OCI-LY7 (cell line): ENCODE measurements around the gene MTM1. TPM values are rescaled to one million over a fixed set of nuclear protein-coding genes. Genes with fewer than 3 reads are reported as not detected.

Experiments used
- BruUV-seq: library from RNA; stranded (reverse); fragments of 400-500 nt; replicated peaks from 2 replicates; lab custom pipeline; 2021; lab: Mats Ljungman, UMichigan
- CTCF ChIA-PET: fragments of 300-600 bp; sonication (Branson Sonifier 250); formaldehyde crosslinking; loops from one replicate; lab custom pipeline; 2022; ENCODE audit warnings: antibody characterized with exemption; ENCODE audit not compliant: unreplicated experiment; lab: Charles Lee
- POLR2A ChIA-PET: fragments of 300-600 bp; sonication (Branson Sonifier 250); formaldehyde crosslinking; loops from one replicate; lab custom pipeline; 2022; ENCODE audit warnings: antibody characterized with exemption; lab: Charles Lee
- DNase-seq: peaks from one replicate; pipeline ENCODE4 v3.0.0-alpha.2; 2015; ENCODE audit warnings: low spot score
- H2AFZ ChIP-seq: fragments of 200-600 bp; sonication (generic), shearing (Covaris generic); 2 replicates; pipeline ENCODE4 v1.6.1; 2014; ENCODE audit warnings: mild to moderate bottlenecking, antibody characterized with exemption, low read length, moderate library complexity
- H3K27ac ChIP-seq: fragments of 200-600 bp; sonication (generic); 2 replicates; pipeline ENCODE4 v1.5.1; 2014; ENCODE audit warnings: mixed run types, low read depth, mild to moderate bottlenecking, moderate library complexity, low read length, inconsistent platforms; ENCODE audit not compliant: poor library complexity, severe bottlenecking
- H3K36me3 ChIP-seq: fragments of 200-600 bp; sonication (generic); 2 replicates; pipeline ENCODE4 v1.6.1; 2014; ENCODE audit warnings: mild to moderate bottlenecking, antibody characterized with exemption, low read length, moderate library complexity, mixed read lengths; ENCODE audit not compliant: insufficient read depth
- H3K4me1 ChIP-seq: fragments of 200-600 bp; sonication (generic); 2 replicates; pipeline ENCODE4 v1.5.1; 2014; ENCODE audit warnings: mild to moderate bottlenecking, low read length; ENCODE audit not compliant: insufficient read depth, poor library complexity, severe bottlenecking
- H3K4me2 ChIP-seq: fragments of 200-600 bp; sonication (generic); 2 replicates; pipeline ENCODE4 v1.6.1; 2014; ENCODE audit warnings: mild to moderate bottlenecking, low read length
- H3K4me3 ChIP-seq: fragments of 200-600 bp; sonication (generic); 2 replicates; pipeline ENCODE4 v1.5.1; 2014; ENCODE audit warnings: mild to moderate bottlenecking, low read depth, low read length; ENCODE audit not compliant: poor library complexity, severe bottlenecking
- H3K79me2 ChIP-seq: fragments of 200-600 bp; sonication (generic); 2 replicates; pipeline ENCODE4 v1.6.1; 2016; ENCODE audit warnings: low read depth, mild to moderate bottlenecking, low read length, moderate library complexity, mixed read lengths; ENCODE audit not compliant: insufficient read depth
- H3K9me2 ChIP-seq: fragments of 200-600 bp; sonication (generic); 2 replicates; pipeline ENCODE4 v1.6.1; 2016; ENCODE audit warnings: mild to moderate bottlenecking, low read length, mixed read lengths; ENCODE audit not compliant: insufficient read depth
- H3K9me3 ChIP-seq: fragments of 200-600 bp; sonication (generic); 2 replicates; pipeline ENCODE4 v1.6.1; 2014; ENCODE audit warnings: mild to moderate bottlenecking, mixed run types, low read length, mixed read lengths
- H4K20me1 ChIP-seq: fragments of 200-600 bp; sonication (generic); 2 replicates; pipeline ENCODE4 v1.6.1; 2014; ENCODE audit warnings: mild to moderate bottlenecking, antibody characterized with exemption, low read length, moderate library complexity, mixed read lengths; ENCODE audit not compliant: insufficient read depth
- EZH2phosphoT487 ChIP-seq: fragments of 200-600 bp; sonication (generic); IDR thresholded peaks from 2 replicates; pipeline ENCODE4 v1.6.1; 2018; ENCODE audit warnings: low read depth, borderline replicate concordance, mild to moderate bottlenecking, mixed run types, antibody characterized with exemption, low read length, moderate library complexity, mixed read lengths
- intact Hi-C: fragments of 100-400 bp; cut with micrococcal nuclease; formaldehyde crosslinking; loops from one replicate; pipeline ENCODE4 v1.10.0; 2022; ENCODE audit not compliant: unreplicated experiment
- total RNA-seq, 2 experiments: library from RNA; depleted of rRNA in 1 of 2; stranded (reverse); fragments of >200 nt in 1 of 2; shearing (Covaris generic) in 1 of 2; gene quantifications; 2 replicates each; pipeline ENCODE4 v1.2.3, GENCODE V29; 2014 to 2022
- TF ChIP-seq, protein P1 (sequence below): fragments of 200-600 bp; sonication (generic); conservative IDR thresholded peaks from 2 replicates; pipeline ENCODE4 v1.5.1; 2014; ENCODE audit warnings: mild to moderate bottlenecking, antibody characterized with exemption, low read length, moderate library complexity, mixed read lengths

The MTM1 gene
- total RNA-seq, 2 experiments from 2014 or later, result 6.0 to 19.7 TPM

DNA sequence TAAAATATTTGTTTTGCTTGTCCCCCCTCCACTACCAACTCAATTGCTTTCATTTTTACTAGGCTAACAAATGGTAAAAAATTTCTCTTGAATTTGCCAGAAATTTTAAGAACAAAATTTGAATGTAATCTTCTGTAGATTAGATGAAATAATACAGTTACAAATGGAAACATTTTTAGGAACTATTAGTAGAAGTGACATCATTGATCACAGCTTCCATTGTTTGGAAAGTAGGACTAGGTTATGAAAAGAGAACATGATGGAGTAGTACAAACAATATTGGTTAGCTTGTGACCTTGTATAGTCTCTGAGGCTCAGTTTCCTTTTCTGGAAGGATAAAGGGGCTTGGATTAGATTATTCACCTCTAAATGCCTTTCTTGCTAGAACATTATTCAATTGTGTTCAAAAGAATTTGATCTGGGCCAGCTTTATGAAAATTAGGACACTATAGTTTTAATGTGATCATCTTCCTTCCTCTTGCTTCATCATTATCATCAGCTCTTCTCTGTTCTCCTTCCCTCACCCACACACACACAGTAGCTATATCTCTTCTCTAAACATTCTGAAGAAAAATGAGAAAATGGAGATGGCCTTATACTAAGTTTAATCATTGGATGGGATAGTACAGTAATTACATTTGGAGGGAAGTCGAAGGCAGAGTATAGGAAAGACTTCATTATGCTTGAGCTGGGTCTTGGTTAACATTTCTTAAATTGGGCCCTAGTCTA is 134.7 kb downstream of the MTM1 start:
- Histone ChIP-seq H3K36me3 (peaks cover 94% of the 10 kb centered on the region), H3K9me3 (no peaks in the 10 kb centered on the region), H4K20me1 (no peaks in the 10 kb centered on the region), H3K4me3 (no peak overlapping the region), H3K27ac (no peak overlapping the region), H2AFZ (no peak overlapping the region), H3K4me2 (no peak overlapping the region), H3K4me1 (peaks cover 36% of the 10 kb centered on the region), H3K79me2 (peaks cover 85% of the 10 kb centered on the region), H3K9me2 (no peaks in the 10 kb centered on the region)
- TF ChIP-seq, protein P1, sequence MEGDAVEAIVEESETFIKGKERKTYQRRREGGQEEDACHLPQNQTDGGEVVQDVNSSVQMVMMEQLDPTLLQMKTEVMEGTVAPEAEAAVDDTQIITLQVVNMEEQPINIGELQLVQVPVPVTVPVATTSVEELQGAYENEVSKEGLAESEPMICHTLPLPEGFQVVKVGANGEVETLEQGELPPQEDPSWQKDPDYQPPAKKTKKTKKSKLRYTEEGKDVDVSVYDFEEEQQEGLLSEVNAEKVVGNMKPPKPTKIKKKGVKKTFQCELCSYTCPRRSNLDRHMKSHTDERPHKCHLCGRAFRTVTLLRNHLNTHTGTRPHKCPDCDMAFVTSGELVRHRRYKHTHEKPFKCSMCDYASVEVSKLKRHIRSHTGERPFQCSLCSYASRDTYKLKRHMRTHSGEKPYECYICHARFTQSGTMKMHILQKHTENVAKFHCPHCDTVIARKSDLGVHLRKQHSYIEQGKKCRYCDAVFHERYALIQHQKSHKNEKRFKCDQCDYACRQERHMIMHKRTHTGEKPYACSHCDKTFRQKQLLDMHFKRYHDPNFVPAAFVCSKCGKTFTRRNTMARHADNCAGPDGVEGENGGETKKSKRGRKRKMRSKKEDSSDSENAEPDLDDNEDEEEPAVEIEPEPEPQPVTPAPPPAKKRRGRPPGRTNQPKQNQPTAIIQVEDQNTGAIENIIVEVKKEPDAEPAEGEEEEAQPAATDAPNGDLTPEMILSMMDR, result no peak
- TF ChIP-seq EZH2phosphoT487, result no peak
- no peak for DNase-seq
- ChIA-PET CTCF (interaction anchor here (0.6 kb wide), 1 partner anchor 12 kb away, joined by 3 read pairs; no protein-coding TSS in a partner anchor), POLR2A (interaction anchor here (0.5 to 2.9 kb wide), 10 partner anchors 8 to 194 kb away, joined by 3 to 11 read pairs (median 4); partner anchors contain the start of genes MTM1 and MTMR1)
- intact Hi-C loops, result no loop called here
- no TSS peak for BruUV-seq

DNA sequence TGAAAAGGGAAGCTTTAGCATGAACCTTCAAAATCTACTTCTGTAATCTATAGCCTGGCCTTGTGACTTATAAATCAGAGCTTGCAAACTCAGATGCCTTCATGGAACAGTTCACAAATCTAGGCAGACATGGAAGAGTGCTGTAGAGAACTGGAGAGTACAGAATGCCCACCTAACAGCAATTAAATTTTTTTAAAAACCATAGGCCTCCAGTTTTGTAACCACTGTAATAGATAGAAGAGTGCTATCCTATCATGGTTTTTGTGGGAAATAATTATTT is 135.2 kb downstream of the MTM1 start:
- Histone ChIP-seq H3K4me3 (no peak overlapping the region), H3K4me2 (no peak overlapping the region), H4K20me1 (no peaks in the 10 kb centered on the region), H2AFZ (no peak overlapping the region), H3K36me3 (peaks cover 93% of the 10 kb centered on the region), H3K79me2 (peaks cover 80% of the 10 kb centered on the region), H3K9me3 (no peaks in the 10 kb centered on the region), H3K4me1 (peaks cover 31% of the 10 kb centered on the region), H3K9me2 (no peaks in the 10 kb centered on the region), H3K27ac (no peak overlapping the region)
- TF ChIP-seq, protein P1, result no peak
- no peak for TF ChIP-seq EZH2phosphoT487
- no peak for DNase-seq
- ChIA-PET CTCF (interaction anchor here (0.6 kb wide), 1 partner anchor 13 kb away, joined by 3 read pairs; no protein-coding TSS in a partner anchor), POLR2A (interaction anchor here (1.1 to 2.9 kb wide), 5 partner anchors 9 to 132 kb away, joined by 3 to 11 read pairs (median 4); partner anchors contain the start of gene MTMR1)
- intact Hi-C loops, result no loop called here
- no TSS peak for BruUV-seq

DNA sequence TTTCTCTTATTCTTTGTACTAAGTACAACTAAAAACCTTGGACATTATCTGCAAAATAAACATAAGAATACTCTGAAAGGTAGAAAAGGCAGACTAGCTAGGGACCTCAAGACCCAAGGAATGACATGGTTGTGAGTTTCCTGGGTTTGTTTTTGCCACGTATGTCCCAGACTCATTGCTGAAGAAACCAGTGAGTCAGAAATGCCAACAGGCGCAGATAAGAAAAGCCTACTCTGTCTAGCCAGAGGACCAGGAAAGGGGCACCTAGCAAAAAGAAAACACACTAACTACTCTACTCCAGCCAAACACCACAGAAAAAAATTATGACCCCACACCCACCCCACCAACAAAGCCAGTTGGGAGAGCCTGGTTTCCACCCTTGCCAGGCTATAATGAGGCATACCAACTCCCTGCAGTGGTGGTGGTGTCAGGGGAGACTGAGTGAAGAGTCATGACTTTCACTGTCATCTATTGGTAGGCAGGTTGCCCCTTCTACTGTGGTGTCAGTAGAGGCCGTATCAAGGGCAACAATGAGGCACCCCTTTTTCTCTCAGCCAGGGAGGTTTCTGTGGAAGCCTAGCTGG is 135.7 kb downstream of the MTM1 start:
- no peak overlapping the region for H3K4me2 ChIP-seq
- ChIA-PET POLR2A (interaction anchor here (1.1 to 2.9 kb wide), 4 partner anchors 9 to 132 kb away, joined by 3 to 11 read pairs (median 4); partner anchors contain the start of gene MTMR1), CTCF (no interaction called here)
- peaks cover 95% of the 10 kb centered on the region for H3K36me3 ChIP-seq
- peaks cover 75% of the 10 kb centered on the region for H3K79me2 ChIP-seq
- no peaks in the 10 kb centered on the region for H3K9me3 ChIP-seq
- intact Hi-C loops, result no loop called here
- H3K4me1 ChIP-seq, result peaks cover 26% of the 10 kb centered on the region
- BruUV-seq, result no TSS peak
- DNase-seq, result no peak
- no peak overlapping the region for H3K4me3 ChIP-seq
- no peaks in the 10 kb centered on the region for H3K9me2 ChIP-seq
- no peak overlapping the region for H3K27ac ChIP-seq
- TF ChIP-seq EZH2phosphoT487, result no peak
- TF ChIP-seq, protein P1, result no peak
- no peaks in the 10 kb centered on the region for H4K20me1 ChIP-seq
- no peak overlapping the region for H2AFZ ChIP-seq
